Measurements from ENCODE around the gene RSRC2. TPM values are rescaled to one million over a fixed set of nuclear protein-coding genes. Genes with fewer than 3 reads are reported as not detected.
A peak's percentile ranks its signal among the peaks of the same experiment; 100 is the strongest.
"Not testable (repeated sequence)": the region's sequence is repeated elsewhere in the genome, so short reads cannot be mapped to it uniquely, and the experiment has no call there.

The RSRC2 gene
- total RNA-seq, 1 experiment from 2014 or later = 106 TPM

DNA sequence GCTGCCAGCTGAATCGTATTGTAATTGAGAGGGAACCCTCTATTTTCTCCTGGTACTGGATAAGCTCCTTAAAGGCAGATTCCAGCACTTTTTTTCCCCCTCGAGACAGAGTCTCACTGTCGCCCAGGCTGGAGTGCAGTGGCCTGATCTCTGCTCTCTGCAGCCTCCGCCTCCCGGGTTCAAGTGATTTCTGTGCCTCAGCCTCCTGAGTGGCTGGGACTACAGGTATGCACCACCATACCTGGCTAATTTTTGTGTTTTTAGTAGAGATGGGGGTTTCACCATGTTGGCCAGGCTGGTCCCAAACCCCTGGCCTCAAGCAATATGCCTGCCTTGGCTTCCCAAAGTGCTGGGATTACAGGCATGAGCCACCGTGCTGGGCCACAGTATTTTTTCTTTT, 56.9 kb downstream of the RSRC2 start:
- peaks cover 27% of the 10 kb centered on the region for H3K36me3 ChIP-seq (ENCODE audit: insufficient read depth, low read length, poor library complexity, severe bottlenecking)
- H3K4me3 ChIP-seq (ENCODE audit: low read depth, low read length, poor library complexity, severe bottlenecking); DNase-seq (ENCODE audit: low spot score); H3K4me1 ChIP-seq (ENCODE audit: insufficient read depth, low read length, poor library complexity, severe bottlenecking); H3K27me3 ChIP-seq (replicated peaks; ENCODE audit: insufficient read depth, low read depth, low read length, poor library complexity); POLR2A ChIA-PET (ENCODE audit: low non-redundant PET); H3K27ac ChIP-seq (ENCODE audit: low read depth, low read length, poor library complexity, severe bottlenecking); CTCF ChIA-PET; H3K9me3 ChIP-seq (ENCODE audit: low read depth, low read length, poor library complexity, severe bottlenecking); BruUV-seq (replicated peaks): not testable (repeated sequence)
- intact Hi-C loops (cut with micrococcal nuclease; ENCODE audit: unreplicated experiment) = loop anchor here (5.0 kb wide), 1 partner anchor 133 kb away; no protein-coding TSS in a partner anchor

DNA sequence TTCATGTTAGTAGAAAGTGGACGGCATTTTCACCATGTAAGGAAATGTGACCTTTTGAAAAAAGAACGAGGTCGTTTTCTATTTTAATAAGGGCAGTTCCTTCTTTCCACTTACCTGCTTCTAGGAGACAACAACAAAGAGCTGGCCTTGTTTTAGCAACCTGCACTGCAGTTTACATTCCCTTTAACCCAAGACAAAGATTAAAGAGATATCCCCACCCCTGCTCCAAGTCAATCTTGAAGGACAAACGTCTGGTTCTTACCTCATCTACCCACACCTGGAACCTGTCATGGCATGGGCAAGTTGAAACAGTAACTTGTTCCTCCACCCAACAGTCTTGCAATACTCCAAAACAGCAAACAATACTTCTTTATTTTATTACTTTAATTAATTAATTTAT, 58.8 kb downstream of the RSRC2 start:
- ChIA-PET POLR2A (ENCODE audit: low non-redundant PET) (no interaction called here), CTCF (no interaction called here)
- Histone ChIP-seq H3K27ac (ENCODE audit: low read depth, low read length, poor library complexity, severe bottlenecking) (no peak overlapping the region), H3K36me3 (ENCODE audit: insufficient read depth, low read length, poor library complexity, severe bottlenecking) (peaks cover 11% of the 10 kb centered on the region), H3K4me1 (ENCODE audit: insufficient read depth, low read length, poor library complexity, severe bottlenecking) (no peaks in the 10 kb centered on the region), H3K9me3 (ENCODE audit: low read depth, low read length, poor library complexity, severe bottlenecking) (no peaks in the 10 kb centered on the region), H3K4me3 (ENCODE audit: low read depth, low read length, poor library complexity, severe bottlenecking) (no peak overlapping the region), H3K27me3 (replicated peaks; ENCODE audit: insufficient read depth, low read depth, low read length, poor library complexity) (no peaks in the 10 kb centered on the region)
- DNase-seq (ENCODE audit: low spot score) = no peak
- no peak for TF ChIP-seq EZH2 (IDR thresholded peaks at IDR 0.05; ENCODE audit: borderline replicate concordance, low read depth, low read length, poor library complexity, severe bottlenecking)
- TF ChIP-seq, protein P1, sequence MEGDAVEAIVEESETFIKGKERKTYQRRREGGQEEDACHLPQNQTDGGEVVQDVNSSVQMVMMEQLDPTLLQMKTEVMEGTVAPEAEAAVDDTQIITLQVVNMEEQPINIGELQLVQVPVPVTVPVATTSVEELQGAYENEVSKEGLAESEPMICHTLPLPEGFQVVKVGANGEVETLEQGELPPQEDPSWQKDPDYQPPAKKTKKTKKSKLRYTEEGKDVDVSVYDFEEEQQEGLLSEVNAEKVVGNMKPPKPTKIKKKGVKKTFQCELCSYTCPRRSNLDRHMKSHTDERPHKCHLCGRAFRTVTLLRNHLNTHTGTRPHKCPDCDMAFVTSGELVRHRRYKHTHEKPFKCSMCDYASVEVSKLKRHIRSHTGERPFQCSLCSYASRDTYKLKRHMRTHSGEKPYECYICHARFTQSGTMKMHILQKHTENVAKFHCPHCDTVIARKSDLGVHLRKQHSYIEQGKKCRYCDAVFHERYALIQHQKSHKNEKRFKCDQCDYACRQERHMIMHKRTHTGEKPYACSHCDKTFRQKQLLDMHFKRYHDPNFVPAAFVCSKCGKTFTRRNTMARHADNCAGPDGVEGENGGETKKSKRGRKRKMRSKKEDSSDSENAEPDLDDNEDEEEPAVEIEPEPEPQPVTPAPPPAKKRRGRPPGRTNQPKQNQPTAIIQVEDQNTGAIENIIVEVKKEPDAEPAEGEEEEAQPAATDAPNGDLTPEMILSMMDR (conservative IDR thresholded peaks at IDR 0.05; ENCODE audit: low read depth, low read length) = no peak
- intact Hi-C loops (cut with micrococcal nuclease; ENCODE audit: unreplicated experiment) = no loop called here
- BruUV-seq (replicated peaks) = no TSS peak

DNA sequence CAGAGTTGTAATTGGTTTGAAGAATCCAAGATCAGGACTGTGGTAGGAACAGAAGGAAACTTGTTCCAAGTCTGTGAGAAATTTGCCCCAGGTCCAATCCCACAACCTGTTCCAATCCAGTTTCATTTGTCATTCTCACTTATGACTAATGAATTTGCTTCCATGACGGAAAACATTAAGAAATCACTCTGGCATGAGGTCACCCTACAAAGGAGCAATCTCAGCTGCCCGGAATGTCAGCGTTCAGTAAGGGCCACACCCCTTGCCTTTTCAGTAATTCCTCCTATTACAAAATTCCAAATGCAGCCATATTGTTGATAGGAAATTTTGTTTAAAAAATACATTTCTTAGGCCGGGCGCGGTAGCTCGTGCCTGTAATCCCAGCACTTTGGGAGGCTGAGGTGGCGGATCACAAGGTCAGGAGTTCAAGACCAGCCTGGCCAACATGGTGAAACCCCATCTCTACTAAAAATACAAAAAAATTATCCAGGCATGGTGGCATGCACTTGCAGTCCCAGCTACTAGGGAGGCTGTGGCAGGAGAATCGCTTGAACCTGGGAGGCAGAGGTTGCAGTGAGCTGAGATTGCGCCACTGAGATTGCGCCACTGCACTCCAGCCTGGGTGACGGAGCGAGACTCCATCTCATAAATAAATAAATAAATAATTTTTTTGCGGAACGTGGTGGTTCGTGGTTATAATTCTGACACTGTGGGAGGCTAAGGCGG, 62.3 kb downstream of the RSRC2 start:
- H3K9me3 ChIP-seq (ENCODE audit: low read depth, low read length, poor library complexity, severe bottlenecking); H3K27ac ChIP-seq (ENCODE audit: low read depth, low read length, poor library complexity, severe bottlenecking); H3K36me3 ChIP-seq (ENCODE audit: insufficient read depth, low read length, poor library complexity, severe bottlenecking); H3K4me3 ChIP-seq (ENCODE audit: low read depth, low read length, poor library complexity, severe bottlenecking); BruUV-seq (replicated peaks); H3K27me3 ChIP-seq (replicated peaks; ENCODE audit: insufficient read depth, low read depth, low read length, poor library complexity); intact Hi-C loops (cut with micrococcal nuclease; ENCODE audit: unreplicated experiment); H3K4me1 ChIP-seq (ENCODE audit: insufficient read depth, low read length, poor library complexity, severe bottlenecking); POLR2A ChIA-PET (ENCODE audit: low non-redundant PET); CTCF ChIA-PET: not testable (repeated sequence)
- peak; percentile 53 for DNase-seq (ENCODE audit: low spot score)

DNA sequence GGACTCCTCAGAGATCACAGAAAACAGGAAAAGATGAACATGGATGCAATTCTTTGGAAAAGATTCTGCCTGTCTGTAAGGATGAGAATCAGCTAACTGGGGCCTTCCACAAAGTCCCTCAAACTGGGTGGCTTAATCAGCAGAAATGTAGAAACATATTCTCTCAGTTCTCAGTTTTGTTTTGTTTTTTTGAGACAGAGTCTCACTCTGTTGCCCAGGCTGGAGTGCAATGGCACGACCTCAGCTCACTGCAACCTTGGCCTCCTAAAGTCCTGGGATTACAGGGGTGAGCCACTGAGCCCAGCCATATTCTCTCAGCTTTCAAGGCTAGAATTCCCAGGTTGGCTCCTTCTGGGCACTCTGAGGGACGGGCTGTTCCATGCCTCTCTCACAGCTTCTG, 66.1 kb downstream of the RSRC2 start:
- ChIA-PET CTCF (no interaction called here), POLR2A (ENCODE audit: low non-redundant PET) (no interaction called here)
- no peak overlapping the region for H3K4me3 ChIP-seq (ENCODE audit: low read depth, low read length, poor library complexity, severe bottlenecking)
- no TSS peak for BruUV-seq (replicated peaks)
- H3K27ac ChIP-seq (ENCODE audit: low read depth, low read length, poor library complexity, severe bottlenecking) = no peak overlapping the region
- no peaks in the 10 kb centered on the region for H3K27me3 ChIP-seq (replicated peaks; ENCODE audit: insufficient read depth, low read depth, low read length, poor library complexity)
- no peaks in the 10 kb centered on the region for H3K4me1 ChIP-seq (ENCODE audit: insufficient read depth, low read length, poor library complexity, severe bottlenecking)
- intact Hi-C loops (cut with micrococcal nuclease; ENCODE audit: unreplicated experiment) = no loop called here
- TF ChIP-seq, protein P1 (conservative IDR thresholded peaks at IDR 0.05; ENCODE audit: low read depth, low read length) = no peak
- TF ChIP-seq EZH2 (IDR thresholded peaks at IDR 0.05; ENCODE audit: borderline replicate concordance, low read depth, low read length, poor library complexity, severe bottlenecking) = no peak
- no peaks in the 10 kb centered on the region for H3K9me3 ChIP-seq (ENCODE audit: low read depth, low read length, poor library complexity, severe bottlenecking)
- H3K36me3 ChIP-seq (ENCODE audit: insufficient read depth, low read length, poor library complexity, severe bottlenecking) = no peaks in the 10 kb centered on the region
- no peak for DNase-seq (ENCODE audit: low spot score)
